Measurements from ENCODE around the gene NDUFB1.

DNA sequence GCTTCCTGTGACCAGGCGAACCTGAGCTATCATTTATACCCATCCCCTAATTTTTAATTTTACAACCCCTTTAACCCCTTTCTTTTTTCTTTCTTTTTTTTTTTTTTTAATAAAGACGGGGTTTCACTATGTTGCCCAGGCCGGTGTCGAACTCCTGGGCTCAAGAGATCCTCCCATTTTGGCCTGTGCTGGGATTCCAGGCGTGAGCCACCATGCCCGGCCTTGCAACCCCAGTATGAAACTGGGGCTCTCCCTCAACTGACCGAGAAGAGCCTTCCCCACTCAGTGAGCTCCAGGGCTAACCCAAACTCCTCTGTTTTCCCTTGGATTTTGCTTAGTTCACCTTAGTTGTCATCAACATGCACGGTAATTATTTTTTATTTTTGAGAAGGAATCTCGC is 1.3 kb upstream of the NDUFB1 start:
- TF ChIP-seq GATA2 (IDR thresholded peaks at IDR 0.05; ENCODE audit: low read depth, low read length) = no peak
- TF ChIP-seq GATA3 (IDR thresholded peaks at IDR 0.05; ENCODE audit: low read depth, low read length) = no peak

All from SH-SY5Y (cell line).